ENCODE results near the gene APOL5. TPM values are rescaled to one million over a fixed set of nuclear protein-coding genes. Genes with fewer than 3 reads are reported as not detected.

APOL5 gene
- total and polyA plus RNA-seq, 9 of the 15 experiments (the other 6 are each of a cell fraction or from before 2014, with no cell fraction given) = not detected

DNA sequence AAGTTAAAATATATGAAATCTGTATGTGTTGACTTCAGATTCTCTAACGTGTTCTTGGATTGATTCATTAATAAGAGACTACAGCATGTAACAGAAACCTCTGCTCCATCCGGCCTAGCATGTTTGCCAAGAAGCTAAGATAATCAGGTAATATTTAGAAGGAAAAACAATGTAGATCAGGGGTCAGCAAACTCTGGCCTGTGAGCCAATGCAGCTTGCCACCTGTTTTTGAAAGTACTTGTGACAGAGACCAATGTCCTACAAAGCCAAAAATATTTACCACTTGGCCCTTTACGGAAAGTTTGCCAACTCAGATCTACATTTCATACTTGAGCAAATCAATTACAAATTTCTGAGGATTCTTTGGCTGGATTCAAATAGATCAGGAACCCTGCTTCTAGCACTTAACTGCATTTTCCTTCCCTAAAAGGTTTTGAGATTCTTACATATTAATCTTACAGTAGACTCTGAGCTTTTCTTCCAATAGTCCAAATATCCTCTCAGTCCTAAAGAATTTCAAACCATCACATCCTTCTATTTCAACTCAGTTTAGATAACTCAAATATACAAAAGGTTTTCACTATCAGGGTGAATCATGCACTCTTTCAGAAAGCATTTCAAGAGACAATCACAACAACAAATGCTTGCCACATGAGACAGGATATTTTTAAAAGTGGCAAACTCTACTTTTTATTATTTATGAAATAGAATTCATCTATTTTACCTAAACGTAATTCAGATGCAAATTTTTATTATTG is 29.5 kb downstream of the APOL5 start:
- no peaks in the 10 kb centered on the region for H3K9me3 ChIP-seq (replicated peaks; ENCODE audit: control insufficient read depth, insufficient read depth, low read depth, low read length)
- ChIA-PET POLR2A (no interaction called here), CTCF (ENCODE audit: low intra/inter-chr PET ratio) (no interaction called here)
- WGBS (ENCODE audit: insufficient coverage, low coverage, missing lambda C conversion rate) = 53% methylated on average over 4 of the region's 4 CpGs
- BruUV-seq (replicated peaks) = no TSS peak
- no peak overlapping the region for H3K4me2 ChIP-seq (ENCODE audit: insufficient read depth, low read length)
- H3K27ac ChIP-seq (ENCODE audit: extremely low read depth, low read depth, low read length) = no peak overlapping the region
- H3K27me3 ChIP-seq (ENCODE audit: control insufficient read depth in 2 of 2, insufficient read depth in 2 of 2, low read length in 2 of 2) = no peaks in the 10 kb centered on the region
- H3K9me1 ChIP-seq (ENCODE audit: control insufficient read depth, insufficient read depth, low read length) = no peaks in the 10 kb centered on the region
- in situ Hi-C loops (cut with MboI) (no loop called here), intact Hi-C loops (cut with micrococcal nuclease) (no loop called here)
- no peak for ATAC-seq
- peaks cover 3 to 13% of the 10 kb centered on the region in 2 experiments; a peak in 3 of 5 replicates for H3K4me1 ChIP-seq (replicated peaks in 1 of 2; ENCODE audit: control insufficient read depth in 2 of 2, insufficient read depth in 2 of 2, low read length in 2 of 2)
- DNase-seq (ENCODE audit: extremely low read depth in 1 of 4, low spot score in 3 of 4) = no peak
- no peak overlapping the region for H2AFZ ChIP-seq (ENCODE audit: low read depth, low read length)
- FAIRE-seq = no peak
- no peak overlapping the region for H3K4me3 ChIP-seq
- no peaks in the 10 kb centered on the region for H4K20me1 ChIP-seq (replicated peaks; ENCODE audit: control insufficient read depth, insufficient read depth, low read length)
- H3K9ac ChIP-seq (ENCODE audit: insufficient read depth in 1 of 2, low read depth in 2 of 2, low read length in 2 of 2) = no peak overlapping the region
- 0 out of 3 replicates have a peak, but pooled peaks cover 8% of the 10 kb centered on the region for H3K36me3 ChIP-seq (ENCODE audit: control insufficient read depth, insufficient read depth, low read length)
- no peaks in the 10 kb centered on the region for H3K79me2 ChIP-seq (ENCODE audit: control insufficient read depth, insufficient read depth, low read length)
- TF ChIP-seq ZBTB17 (CRISPR knock-in tag; IDR thresholded peaks at IDR 0.05) (no peak), PCBP1 (IDR thresholded peaks at IDR 0.05; ENCODE audit: low read depth, low read length, poor library complexity, severe bottlenecking) (no peak), ZNF551 (CRISPR knock-in tag; IDR thresholded peaks at IDR 0.05) (no peak), CBX3 (IDR thresholded peaks at IDR 0.05; ENCODE audit: borderline replicate concordance in 1 of 2, low read length in 2 of 2) (no peak), NR2F6 (CRISPR knock-in tag; IDR thresholded peaks at IDR 0.05) (no peak), SPI1 (IDR thresholded peaks at IDR 0.05; ENCODE audit: borderline replicate concordance, low read depth, low read length) (no peak), SRSF1 (IDR thresholded peaks at IDR 0.05; ENCODE audit: low read depth, low read length) (no peak), RB1 (IDR thresholded peaks at IDR 0.05; ENCODE audit: low read depth) (no peak), HNRNPK (IDR thresholded peaks at IDR 0.05; ENCODE audit: low read depth, low read length, poor library complexity, severe bottlenecking) (no peak), ARID1B (IDR thresholded peaks at IDR 0.05) (no peak), ZNF408 (CRISPR knock-in tag; IDR thresholded peaks at IDR 0.05; ENCODE audit: low read depth) (no peak)
- TF ChIP-seq, protein P1, sequence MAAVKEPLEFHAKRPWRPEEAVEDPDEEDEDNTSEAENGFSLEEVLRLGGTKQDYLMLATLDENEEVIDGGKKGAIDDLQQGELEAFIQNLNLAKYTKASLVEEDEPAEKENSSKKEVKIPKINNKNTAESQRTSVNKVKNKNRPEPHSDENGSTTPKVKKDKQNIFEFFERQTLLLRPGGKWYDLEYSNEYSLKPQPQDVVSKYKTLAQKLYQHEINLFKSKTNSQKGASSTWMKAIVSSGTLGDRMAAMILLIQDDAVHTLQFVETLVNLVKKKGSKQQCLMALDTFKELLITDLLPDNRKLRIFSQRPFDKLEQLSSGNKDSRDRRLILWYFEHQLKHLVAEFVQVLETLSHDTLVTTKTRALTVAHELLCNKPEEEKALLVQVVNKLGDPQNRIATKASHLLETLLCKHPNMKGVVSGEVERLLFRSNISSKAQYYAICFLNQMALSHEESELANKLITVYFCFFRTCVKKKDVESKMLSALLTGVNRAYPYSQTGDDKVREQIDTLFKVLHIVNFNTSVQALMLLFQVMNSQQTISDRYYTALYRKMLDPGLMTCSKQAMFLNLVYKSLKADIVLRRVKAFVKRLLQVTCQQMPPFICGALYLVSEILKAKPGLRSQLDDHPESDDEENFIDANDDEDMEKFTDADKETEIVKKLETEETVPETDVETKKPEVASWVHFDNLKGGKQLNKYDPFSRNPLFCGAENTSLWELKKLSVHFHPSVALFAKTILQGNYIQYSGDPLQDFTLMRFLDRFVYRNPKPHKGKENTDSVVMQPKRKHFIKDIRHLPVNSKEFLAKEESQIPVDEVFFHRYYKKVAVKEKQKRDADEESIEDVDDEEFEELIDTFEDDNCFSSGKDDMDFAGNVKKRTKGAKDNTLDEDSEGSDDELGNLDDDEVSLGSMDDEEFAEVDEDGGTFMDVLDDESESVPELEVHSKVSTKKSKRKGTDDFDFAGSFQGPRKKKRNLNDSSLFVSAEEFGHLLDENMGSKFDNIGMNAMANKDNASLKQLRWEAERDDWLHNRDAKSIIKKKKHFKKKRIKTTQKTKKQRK (IDR thresholded peaks at IDR 0.05; ENCODE audit: borderline replicate concordance, low read depth, low read length) = no peak
- TF ChIP-seq, protein P2, sequence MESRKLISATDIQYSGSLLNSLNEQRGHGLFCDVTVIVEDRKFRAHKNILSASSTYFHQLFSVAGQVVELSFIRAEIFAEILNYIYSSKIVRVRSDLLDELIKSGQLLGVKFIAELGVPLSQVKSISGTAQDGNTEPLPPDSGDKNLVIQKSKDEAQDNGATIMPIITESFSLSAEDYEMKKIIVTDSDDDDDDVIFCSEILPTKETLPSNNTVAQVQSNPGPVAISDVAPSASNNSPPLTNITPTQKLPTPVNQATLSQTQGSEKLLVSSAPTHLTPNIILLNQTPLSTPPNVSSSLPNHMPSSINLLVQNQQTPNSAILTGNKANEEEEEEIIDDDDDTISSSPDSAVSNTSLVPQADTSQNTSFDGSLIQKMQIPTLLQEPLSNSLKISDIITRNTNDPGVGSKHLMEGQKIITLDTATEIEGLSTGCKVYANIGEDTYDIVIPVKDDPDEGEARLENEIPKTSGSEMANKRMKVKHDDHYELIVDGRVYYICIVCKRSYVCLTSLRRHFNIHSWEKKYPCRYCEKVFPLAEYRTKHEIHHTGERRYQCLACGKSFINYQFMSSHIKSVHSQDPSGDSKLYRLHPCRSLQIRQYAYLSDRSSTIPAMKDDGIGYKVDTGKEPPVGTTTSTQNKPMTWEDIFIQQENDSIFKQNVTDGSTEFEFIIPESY (CRISPR knock-in tag; IDR thresholded peaks at IDR 0.05) = no peak
- TF ChIP-seq, protein P3, sequence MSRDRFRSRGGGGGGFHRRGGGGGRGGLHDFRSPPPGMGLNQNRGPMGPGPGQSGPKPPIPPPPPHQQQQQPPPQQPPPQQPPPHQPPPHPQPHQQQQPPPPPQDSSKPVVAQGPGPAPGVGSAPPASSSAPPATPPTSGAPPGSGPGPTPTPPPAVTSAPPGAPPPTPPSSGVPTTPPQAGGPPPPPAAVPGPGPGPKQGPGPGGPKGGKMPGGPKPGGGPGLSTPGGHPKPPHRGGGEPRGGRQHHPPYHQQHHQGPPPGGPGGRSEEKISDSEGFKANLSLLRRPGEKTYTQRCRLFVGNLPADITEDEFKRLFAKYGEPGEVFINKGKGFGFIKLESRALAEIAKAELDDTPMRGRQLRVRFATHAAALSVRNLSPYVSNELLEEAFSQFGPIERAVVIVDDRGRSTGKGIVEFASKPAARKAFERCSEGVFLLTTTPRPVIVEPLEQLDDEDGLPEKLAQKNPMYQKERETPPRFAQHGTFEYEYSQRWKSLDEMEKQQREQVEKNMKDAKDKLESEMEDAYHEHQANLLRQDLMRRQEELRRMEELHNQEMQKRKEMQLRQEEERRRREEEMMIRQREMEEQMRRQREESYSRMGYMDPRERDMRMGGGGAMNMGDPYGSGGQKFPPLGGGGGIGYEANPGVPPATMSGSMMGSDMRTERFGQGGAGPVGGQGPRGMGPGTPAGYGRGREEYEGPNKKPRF (IDR thresholded peaks at IDR 0.05; ENCODE audit: low read depth, low read length) = no peak
